ES-I3 (cell line): ENCODE data around the gene SPACDR.
"Not testable (repeated sequence)": the region's sequence is repeated elsewhere in the genome, so short reads cannot be mapped to it uniquely, and the experiment has no call there.

ENCODE experiments used
- H3K36me3 ChIP-seq: 2 replicates; pipeline ENCODE4 v1.6.1; 2013; ENCODE audit warnings: mild to moderate bottlenecking, low read length, control low read depth, moderate library complexity; ENCODE audit not compliant: insufficient read depth
- H3K4me1 ChIP-seq: 2 replicates; pipeline ENCODE4 v1.6.1; 2013; ENCODE audit warnings: mild to moderate bottlenecking, control low read depth, low read length; ENCODE audit not compliant: insufficient read depth
- H3K9ac ChIP-seq: 2 replicates; pipeline ENCODE4 v1.6.1; 2013; ENCODE audit warnings: low read depth, mild to moderate bottlenecking, low read length, moderate library complexity
- H3K9me3 ChIP-seq: 2 replicates; pipeline ENCODE4 v1.6.1; 2013; ENCODE audit warnings: mild to moderate bottlenecking, low read length, moderate library complexity; ENCODE audit not compliant: control insufficient read depth, insufficient read depth

SPACDR gene, protein sequence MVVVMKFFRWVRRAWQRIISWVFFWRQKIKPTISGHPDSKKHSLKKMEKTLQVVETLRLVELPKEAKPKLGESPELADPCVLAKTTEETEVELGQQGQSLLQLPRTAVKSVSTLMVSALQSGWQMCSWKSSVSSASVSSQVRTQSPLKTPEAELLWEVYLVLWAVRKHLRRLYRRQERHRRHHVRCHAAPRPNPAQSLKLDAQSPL

DNA sequence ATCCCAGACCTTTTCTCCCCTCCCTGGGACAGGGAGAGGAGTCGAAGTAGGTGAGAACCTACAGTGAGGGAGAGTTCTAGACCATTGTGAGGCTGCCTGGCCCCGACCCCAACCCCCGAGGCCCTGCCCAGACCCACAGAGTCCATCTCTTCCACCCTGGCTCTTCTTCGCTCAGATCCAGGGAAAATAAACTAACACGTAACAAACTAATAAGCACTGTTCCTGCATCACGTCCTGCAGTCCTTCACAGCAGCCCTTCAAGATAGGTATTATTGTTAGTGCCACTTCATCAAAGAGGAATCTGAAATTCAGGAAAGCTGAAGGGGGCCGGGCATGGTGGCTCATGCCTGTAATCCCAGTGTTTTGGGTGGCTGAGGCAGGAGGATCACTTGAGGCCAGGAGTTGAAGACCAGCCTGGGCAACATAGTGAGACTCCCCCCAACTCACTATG lies at the start of gene SPACDR:
SPACDR (minus strand) TSS at position 51 of the 451 bp plus-strand sequence. CDS start 235 bp downstream, outside the sequence.
- Histone ChIP-seq H3K9ac (no peak within 1 kb of the TSS), H3K9me3 (no peaks in the 10 kb centered on the region), H3K36me3 (no peaks in the 10 kb centered on the region), H3K4me1 (no peaks in the 10 kb centered on the region)

DNA sequence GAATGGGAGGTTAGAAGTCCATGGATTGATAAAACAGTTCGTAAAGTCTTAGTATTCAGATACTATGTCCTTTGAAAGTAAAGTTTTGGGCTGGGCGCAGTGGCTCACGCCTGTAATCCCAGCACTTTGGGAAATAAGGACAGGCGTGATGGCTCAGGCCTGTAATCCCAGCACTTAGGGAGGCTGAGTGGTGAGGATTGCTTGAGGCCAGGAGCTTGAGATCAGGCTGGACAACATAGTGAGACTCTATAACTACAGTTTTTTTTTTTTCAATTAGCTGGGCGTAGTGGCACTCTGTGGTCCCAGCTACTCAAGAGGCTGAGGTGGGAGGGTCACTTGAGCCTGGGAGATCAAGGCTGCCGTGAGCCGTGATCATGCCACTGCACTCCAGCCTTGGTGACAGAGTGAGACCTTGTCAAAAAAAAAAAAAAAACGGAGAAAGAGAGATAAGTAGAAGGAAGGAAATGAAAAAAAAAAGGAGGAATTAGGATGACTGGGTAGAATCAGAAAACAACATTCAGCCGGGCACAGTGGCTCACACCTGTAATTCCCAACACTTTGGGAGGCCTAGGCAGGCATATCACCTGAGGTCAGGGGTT lies 49.3 kb upstream of the SPACDR start:
- Histone ChIP-seq H3K9ac (no peak overlapping the region), H3K36me3 (no peaks in the 10 kb centered on the region), H3K9me3 (no peaks in the 10 kb centered on the region; the same call in 1 of the 2 replicates), H3K4me1 (peaks cover 5% of the 10 kb centered on the region)

DNA sequence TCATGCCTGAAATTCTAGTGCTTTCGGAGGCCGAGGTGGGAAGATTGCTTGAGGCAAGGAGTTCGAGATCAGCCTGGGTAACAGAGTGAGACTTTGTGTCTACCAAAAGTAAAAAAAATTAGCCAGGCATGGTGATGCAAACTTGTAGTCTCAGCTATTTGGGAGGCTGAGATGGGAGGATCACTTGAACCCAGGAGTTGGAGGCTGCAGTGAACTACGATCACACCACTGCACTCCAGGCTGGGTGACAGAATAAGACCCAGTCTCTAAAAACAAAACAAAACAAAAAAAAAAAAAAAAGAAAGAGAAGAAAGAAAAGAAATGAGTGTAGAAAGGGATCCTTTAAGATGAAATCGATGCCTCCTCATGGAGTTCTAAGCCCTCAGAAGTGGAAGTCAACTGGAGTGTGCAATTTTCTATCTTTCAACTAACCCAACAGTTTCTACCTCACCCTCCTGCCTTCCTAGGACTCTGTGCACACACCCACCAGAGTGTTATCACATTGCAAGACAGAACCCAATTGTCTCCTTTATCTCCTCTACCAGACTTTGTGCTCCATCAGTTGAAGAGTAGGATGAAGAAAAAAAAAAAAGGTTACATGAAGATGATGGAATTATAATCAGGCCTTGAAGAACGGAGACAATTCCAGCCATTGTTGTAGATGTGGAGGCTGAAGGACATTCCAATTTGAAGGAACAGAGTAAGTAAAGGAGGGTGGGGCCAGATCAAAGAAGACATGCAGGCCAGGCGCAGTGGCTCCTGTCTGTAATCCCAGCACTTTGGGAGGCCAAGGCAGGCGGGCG lies 46.6 kb upstream of the SPACDR start:
- H3K9me3 ChIP-seq: no peaks in the 10 kb centered on the region; the same call in 1 of the 2 replicates
- H3K9ac ChIP-seq: no peak overlapping the region
- H3K36me3 ChIP-seq: no peaks in the 10 kb centered on the region
- peaks cover 5% of the 10 kb centered on the region for H3K4me1 ChIP-seq

DNA sequence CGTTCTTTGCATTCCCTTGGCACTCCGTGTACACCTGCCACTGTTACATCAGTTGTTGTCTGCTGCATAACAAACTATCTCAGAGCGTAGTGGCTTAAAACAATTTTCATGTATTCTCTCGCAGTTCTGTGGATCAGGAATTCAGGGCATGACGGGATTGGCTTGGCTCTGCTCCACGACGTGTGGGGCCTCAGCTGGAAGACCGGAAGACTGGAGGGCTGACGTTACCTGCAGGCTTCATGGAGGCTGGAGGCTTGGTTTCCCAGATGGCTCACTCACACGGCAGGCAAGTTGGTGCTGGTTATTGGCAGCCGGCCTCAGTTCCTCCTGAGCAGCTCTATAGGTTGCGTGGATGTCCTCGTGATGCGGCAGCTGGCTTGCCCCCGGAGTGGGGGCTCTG lies 45.2 kb upstream of the SPACDR start:
- Histone ChIP-seq H3K9ac (no peak overlapping the region), H3K36me3 (no peaks in the 10 kb centered on the region), H3K4me1 (no peaks in the 10 kb centered on the region), H3K9me3 (no peaks in the 10 kb centered on the region; the same call in 1 of the 2 replicates)

DNA sequence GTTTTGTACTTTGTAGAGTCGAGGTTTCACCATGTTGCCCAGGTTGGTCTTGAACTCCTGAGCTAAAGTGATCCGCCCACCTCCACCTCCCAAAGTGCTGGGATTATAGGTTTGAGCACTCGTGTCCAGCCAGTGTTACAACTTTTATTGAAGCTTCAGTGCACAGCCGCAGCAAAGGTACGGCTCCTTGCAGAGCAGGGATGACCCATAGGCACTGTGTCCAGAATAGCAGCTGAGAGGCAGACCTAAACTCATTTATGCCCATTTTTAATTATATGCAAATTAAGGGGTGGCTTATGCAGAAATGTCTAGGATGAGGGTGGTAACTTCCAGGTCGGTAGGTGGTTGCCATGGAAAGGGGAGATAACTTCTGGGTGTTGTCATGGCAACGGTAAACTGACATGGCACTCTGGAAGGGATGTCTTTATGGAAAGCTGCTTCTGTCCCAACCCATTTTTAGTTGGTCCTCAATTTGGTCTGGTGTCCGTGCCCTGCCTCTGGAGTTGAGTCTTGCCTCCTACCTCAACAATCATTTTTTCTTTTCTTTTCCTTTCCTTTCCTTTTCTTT lies 42.4 kb upstream of the SPACDR start:
- H3K9ac ChIP-seq: no peak overlapping the region
- no peaks in the 10 kb centered on the region for H3K36me3 ChIP-seq
- no peaks in the 10 kb centered on the region for H3K9me3 ChIP-seq
- H3K4me1 ChIP-seq: no peaks in the 10 kb centered on the region

DNA sequence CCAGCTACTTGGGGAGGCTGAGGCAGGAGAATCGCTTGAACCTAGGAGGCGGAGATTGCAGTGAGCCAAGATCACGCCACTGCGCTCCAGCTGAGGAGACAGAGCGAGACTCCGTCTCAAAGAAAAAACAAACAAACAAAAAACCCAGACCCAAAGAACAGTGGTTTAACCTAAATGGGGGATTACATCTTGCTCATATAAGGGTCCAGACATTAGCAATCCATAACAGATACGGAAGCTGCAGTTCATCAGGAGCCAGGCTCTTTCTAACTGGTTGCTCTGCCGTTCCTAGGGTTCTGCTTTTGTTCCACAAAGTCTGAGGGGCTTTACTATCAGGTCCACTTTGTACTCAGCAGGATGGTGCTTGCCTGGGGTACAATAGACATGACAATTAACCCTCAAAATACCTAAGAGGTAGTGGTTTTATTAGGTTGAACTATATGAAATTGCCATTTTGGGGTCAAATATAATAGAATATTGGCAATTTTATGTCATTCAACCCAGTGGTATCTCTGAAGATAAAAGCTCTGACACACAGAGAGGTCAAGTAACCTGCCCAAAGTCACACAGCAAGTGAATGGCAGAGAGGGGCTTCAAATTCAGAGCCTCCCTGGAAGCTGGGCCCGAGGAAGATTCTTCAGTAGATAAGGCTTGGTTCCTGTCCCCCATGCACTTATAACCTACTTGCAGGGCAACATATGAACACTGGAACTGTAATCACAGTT lies 41.0 kb upstream of the SPACDR start:
- H3K9ac ChIP-seq: no peak overlapping the region
- H3K9me3 ChIP-seq: no peaks in the 10 kb centered on the region
- no peaks in the 10 kb centered on the region for H3K4me1 ChIP-seq
- H3K36me3 ChIP-seq: no peaks in the 10 kb centered on the region

DNA sequence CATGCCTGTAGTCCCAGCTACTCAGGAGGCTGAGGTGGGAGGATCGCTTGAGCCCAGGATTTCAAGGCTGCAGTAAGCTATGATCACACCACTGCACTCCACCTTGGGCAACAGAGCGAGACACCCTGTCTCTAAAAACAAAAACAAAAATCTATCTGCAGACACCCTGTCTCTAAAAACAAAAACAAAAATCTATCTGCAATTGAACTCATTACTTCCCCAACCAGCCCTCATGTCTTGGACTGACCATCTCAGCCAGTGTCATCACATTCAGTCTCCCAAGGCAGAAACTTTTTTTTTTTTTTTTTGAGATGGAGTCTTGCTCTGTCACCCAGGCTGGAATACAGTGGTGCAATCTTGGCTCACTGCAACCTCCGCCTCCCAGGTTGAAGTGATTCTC lies 40.0 kb upstream of the SPACDR start:
- H3K36me3 ChIP-seq, H3K9ac ChIP-seq, H3K9me3 ChIP-seq, H3K4me1 ChIP-seq: not testable (repeated sequence)

DNA sequence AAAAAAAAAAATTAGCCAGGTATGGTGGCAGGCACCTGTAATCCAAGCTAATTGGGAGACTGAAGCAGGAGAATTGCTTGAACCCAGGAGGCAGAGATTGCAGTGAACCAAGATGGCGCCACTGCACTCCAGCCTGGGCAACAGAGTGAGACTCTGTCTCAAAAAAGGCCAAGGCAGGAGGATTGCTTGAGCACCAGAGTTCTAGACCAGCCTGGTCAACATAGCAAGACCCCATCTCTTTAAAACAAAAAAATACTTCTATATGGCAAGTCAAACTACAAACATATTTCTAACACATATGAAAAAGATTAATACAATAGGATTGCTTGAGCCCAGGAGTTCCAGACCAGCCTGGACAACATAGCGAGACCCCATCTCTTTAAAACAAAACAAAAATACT lies 36.7 kb upstream of the SPACDR start:
- not testable (repeated sequence) for H3K4me1 ChIP-seq, H3K9me3 ChIP-seq, H3K36me3 ChIP-seq, H3K9ac ChIP-seq

DNA sequence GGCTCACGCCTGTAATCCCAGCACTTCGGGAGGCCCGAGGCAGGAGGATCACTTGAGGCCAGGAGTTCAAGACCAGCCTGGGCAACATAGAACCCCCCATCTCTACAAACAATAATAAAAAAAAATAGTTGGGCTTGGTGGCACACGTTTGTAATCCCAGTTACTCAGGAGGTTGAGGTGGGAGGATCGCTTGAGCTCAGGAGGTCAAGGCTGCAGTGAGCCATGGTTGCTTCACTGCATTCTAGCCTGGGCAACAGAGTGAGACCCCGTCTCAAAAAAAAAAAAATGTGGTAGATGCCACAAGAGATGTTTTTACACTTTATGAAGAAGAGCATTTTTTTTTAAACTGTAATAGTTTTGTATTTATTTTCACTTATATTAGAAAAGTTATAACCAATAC lies 32.4 kb upstream of the SPACDR start:
- Histone ChIP-seq H3K9me3 (no peaks in the 10 kb centered on the region), H3K36me3 (no peaks in the 10 kb centered on the region), H3K9ac (no peak overlapping the region), H3K4me1 (no peaks in the 10 kb centered on the region; the same call in 1 of the 2 replicates)

DNA sequence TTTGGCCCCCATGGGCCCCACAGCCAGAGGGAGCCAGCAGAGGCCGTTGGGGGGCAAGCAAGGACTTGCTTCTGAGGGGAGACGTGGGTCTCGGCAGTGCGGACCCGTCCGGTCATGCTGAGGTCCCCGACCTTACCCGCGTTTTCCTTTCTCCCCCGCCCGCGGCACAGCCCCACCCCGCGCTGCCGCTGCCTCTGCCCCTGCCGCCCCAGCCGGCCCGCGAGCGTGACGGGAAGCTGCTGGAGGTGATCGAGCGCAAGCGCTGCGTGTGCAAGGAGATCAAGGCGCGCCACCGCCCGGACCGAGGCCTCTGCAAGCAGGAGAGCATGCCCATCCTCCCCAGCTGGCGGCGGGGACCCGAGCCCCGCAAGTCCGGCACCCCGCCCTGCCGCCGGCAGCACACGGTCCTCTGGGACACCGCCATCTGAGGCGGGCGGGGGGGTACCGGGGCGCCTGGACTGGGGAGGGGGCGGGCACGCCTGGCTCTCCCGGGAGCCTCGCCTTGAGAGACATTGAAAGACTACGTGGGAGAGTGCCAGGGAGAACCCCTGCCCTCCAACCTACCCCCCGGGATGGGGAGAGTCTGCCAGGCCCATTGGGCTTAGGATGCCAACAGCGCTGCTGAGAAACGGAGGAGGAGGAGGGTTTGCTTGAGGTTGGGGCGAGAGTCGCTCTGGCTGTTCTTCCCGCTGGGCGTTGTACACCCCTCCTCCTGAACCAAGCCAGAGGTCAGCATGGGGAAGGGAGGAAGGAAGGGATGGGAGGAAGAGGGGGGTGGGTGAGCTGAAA lies 29.6 kb upstream of the SPACDR start:
- H3K9ac ChIP-seq: peak overlapping the region; percentile 52
- H3K4me1 ChIP-seq: no peaks in the 10 kb centered on the region; the same call in 1 of the 2 replicates
- no peaks in the 10 kb centered on the region for H3K9me3 ChIP-seq
- no peaks in the 10 kb centered on the region for H3K36me3 ChIP-seq

DNA sequence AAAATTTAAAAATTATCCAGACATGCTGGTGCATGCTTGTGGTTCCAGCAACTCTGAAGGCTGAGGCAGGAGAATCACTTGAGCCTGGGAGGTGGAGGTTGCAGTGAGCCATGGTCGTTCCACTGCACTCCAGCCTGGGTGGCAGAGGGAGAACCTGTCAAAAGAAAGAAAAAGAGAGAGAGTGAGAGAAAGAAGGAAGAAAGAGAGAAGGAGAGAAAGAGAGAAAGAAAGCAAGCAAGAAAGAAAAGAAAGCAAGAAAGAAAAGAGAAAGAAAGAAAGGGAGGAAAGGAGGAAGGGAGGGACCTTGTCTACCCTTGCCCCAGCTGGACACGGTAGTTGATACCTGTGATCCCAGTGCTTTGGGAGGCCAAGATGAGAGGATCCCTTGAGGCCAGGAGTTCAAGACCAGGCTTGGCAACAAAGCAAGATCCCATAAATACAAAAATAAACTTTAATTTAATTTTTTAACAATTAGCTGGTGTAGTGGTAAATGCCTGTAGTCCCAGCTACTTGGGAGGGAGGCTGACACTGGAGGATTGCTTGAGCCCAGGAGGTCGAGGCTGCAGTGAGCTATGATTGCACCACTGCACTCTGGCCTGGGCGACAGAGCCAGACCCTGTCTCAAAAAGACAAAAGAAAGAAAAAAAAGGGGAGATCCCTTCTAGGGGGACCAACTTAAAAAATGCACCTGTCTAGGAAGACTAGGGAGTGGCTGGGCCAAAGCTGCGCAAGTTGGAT lies 28.8 kb upstream of the SPACDR start:
- Histone ChIP-seq H3K36me3 (no peaks in the 10 kb centered on the region), H3K4me1 (no peaks in the 10 kb centered on the region; the same call in 1 of the 2 replicates), H3K9ac (peak overlapping the region; percentile 46), H3K9me3 (no peaks in the 10 kb centered on the region)

DNA sequence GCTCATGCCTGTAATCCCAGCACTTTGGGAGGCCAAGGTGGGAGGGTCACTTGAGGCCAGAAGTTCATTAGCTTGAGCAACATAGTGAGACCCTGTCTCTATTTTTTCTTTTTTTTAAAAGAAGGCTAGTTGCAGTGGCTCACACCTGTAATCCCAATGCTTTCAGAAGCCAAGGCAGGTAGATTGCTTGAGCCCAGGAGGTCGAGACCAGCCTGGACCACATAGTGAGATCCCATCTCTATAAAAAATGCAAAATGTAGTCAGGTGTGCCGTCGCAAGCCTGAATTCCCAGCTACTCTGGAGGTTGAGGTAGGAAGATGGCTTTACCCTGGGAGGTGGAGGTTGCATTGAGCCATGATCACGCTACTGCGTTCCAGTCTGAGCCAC lies 27.1 kb upstream of the SPACDR start:
- Histone ChIP-seq H3K36me3 (no peaks in the 10 kb centered on the region), H3K4me1 (no peaks in the 10 kb centered on the region; the same call in 1 of the 2 replicates), H3K9me3 (no peaks in the 10 kb centered on the region), H3K9ac (no peak overlapping the region)
